ENCODE measurements around the gene WNT8A.

The WNT8A gene

GRCh38 chr5:138092301-138092700 is 8.5 kb downstream of the WNT8A start:
- no peak for DNase-seq (ENCODE audit: low spot score)

- no peak for DNase-seq (ENCODE audit: low spot score)
Observed at GRCh38 chr5:138093036-138093435, 9.2 kb downstream of the WNT8A start.

GRCh38 chr5:138095100-138095907 is 11.5 kb downstream of the WNT8A start:
- DNase-seq (ENCODE audit: low spot score): no peak

GRCh38 chr5:138096363-138096762 is 12.5 kb downstream of the WNT8A start:
- DNase-seq (ENCODE audit: low spot score): no peak

- no peak for DNase-seq (ENCODE audit: low spot score)
Observed at GRCh38 chr5:138096997-138097828, 13.4 kb downstream of the WNT8A start.

GRCh38 chr5:138102454-138103318 is 18.9 kb downstream of the WNT8A start:
- no peak for DNase-seq (ENCODE audit: low spot score)

- DNase-seq (ENCODE audit: low spot score): no peak
Observed at GRCh38 chr5:138103319-138103637, 19.4 kb downstream of the WNT8A start.

GRCh38 chr5:138105709-138106108 is 21.9 kb downstream of the WNT8A start:
- no peak for DNase-seq (ENCODE audit: low spot score)

- no peak for DNase-seq (ENCODE audit: low spot score)
Observed at GRCh38 chr5:138107213-138107612, 23.4 kb downstream of the WNT8A start.

GRCh38 chr5:138109463-138110265 is 25.8 kb downstream of the WNT8A start:
- no peak for DNase-seq (ENCODE audit: low spot score)

GRCh38 chr5:138110266-138110963 is 26.6 kb downstream of the WNT8A start:
- DNase-seq (ENCODE audit: low spot score): no peak

GRCh38 chr5:138111181-138111580 is 27.3 kb downstream of the WNT8A start:
- DNase-seq (ENCODE audit: low spot score): no peak

GRCh38 chr5:138111937-138112336 is 28.1 kb downstream of the WNT8A start:
- DNase-seq (ENCODE audit: low spot score): no peak

GRCh38 chr5:138115254-138115653 is 31.4 kb downstream of the WNT8A start:
- DNase-seq (ENCODE audit: low spot score): no peak

GRCh38 chr5:138128334-138128733 is 44.5 kb downstream of the WNT8A start:
- DNase-seq (ENCODE audit: low spot score): no peak

GRCh38 chr5:138129347-138129746 is 45.5 kb downstream of the WNT8A start:
- DNase-seq (ENCODE audit: low spot score): no peak

GRCh38 chr5:138132543-138132942 is 48.7 kb downstream of the WNT8A start:
- DNase-seq (ENCODE audit: low spot score): no peak

GRCh38 chr5:138138949-138139780 is 55.3 kb downstream of the WNT8A start, which contains the start of gene NME5:
Gene NME5, minus strand, starts transcription at chr5:138139428. Its CDS starts 648 bp downstream, at chr5:138138780.
- no peak for DNase-seq (ENCODE audit: low spot score)

- DNase-seq (ENCODE audit: low spot score): no peak
Observed at GRCh38 chr5:138139781-138140090, 55.9 kb downstream of the WNT8A start.

- DNase-seq (ENCODE audit: low spot score): no peak
Observed at GRCh38 chr5:138140268-138140667, 56.4 kb downstream of the WNT8A start.
